Transverse colon (tissue), 3 donors: ENCODE measurements around the gene CFAP97.

ENCODE experiments used
- CTCF ChIP-seq, 5 experiments: fragments of 200-600 bp in 3 of 5; fragments of 450-650 bp in 2 of 5; sonication (generic) in 3 of 5; IDR thresholded peaks; 1 replicate in 2 of 5; 2 replicates in 3 of 5; pipeline ENCODE4 v1.5.1; 2016 to 2017; ENCODE audit warnings: antibody characterized with exemption in 5 of 5, inconsistent platforms in 3 of 5, mild to moderate bottlenecking in 2 of 5, moderate library complexity in 1 of 5
- EP300 ChIP-seq: sonication (generic); formaldehyde crosslinking; IDR thresholded peaks from one replicate; pipeline ENCODE4 v1.6.1; 2017; ENCODE audit warnings: antibody characterized with exemption, low read depth
- POLR2A ChIP-seq: fragments of 450-650 bp; IDR thresholded peaks from one replicate; pipeline ENCODE4 v1.6.1; 2016; ENCODE audit warnings: antibody characterized with exemption, mild to moderate bottlenecking, moderate library complexity

DNA sequence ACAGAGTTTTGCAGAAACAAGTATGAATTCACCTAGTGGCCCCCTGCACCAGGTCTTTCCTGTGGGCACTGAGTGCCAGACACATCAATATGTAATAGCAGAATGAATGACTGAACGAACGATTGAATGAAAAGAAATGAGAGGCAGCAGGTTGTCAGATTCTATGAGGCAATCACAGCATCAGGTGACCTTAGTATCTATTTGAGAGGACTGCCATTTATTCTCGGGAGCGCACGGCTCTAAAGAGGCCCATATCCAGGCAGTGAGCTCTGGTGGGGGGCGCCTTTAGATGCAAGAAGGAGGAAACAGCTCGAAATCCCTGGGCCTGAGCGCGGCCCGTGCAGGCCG lies 61.3 kb downstream of the CFAP97 start:
- no peak for TF ChIP-seq POLR2A
- no peak for TF ChIP-seq EP300
- TF ChIP-seq CTCF (IDR thresholded peaks at IDR 0.05) = no peak
